ENCODE results near the gene PACSIN1.

DNA sequence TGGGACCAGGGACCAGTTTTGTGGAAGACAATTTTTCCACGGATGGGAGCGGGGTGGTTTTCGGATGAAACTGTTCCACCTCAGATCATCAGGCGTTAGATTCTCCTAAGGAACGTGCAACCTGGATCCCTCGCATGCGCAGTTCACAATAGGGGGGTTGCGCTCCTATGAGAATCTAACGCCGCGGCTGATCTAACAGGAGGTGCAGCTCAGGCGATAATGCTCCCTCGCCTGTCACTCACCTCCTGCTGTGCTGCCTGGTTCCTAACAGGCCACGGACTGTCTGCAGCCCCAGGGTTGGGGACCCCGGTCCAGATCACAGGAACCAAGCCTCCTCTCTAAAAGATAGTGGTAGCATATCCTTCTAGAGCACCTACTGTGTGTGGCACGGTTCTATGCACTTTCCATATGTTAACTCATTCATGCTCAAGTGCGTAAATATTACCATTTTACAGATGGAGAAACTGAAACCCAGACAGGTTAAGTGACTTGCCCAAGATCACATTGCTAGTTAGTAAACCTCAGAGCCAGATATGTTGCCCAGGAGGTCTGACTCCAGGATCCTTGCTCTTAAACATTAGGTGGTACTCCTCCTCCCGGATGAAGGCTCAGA lies 65.0 kb downstream of the PACSIN1 start:
- TF ChIP-seq TCF4 (CRISPR knock-in tag; IDR thresholded peaks at IDR 0.05; ENCODE audit: borderline replicate concordance) (no peak), ZC3H10 (CRISPR knock-in tag; IDR thresholded peaks at IDR 0.05) (no peak), ISL1 (CRISPR knock-in tag; IDR thresholded peaks at IDR 0.05) (no peak), RARB (CRISPR knock-in tag; IDR thresholded peaks at IDR 0.05) (no peak), TOX (CRISPR knock-in tag; IDR thresholded peaks at IDR 0.05; ENCODE audit: borderline replicate concordance) (no peak), PPARA (CRISPR knock-in tag; IDR thresholded peaks at IDR 0.05; ENCODE audit: borderline replicate concordance) (no peak), ZFP30 (CRISPR knock-in tag; IDR thresholded peaks at IDR 0.05) (no peak)
- TF ChIP-seq, protein P1, sequence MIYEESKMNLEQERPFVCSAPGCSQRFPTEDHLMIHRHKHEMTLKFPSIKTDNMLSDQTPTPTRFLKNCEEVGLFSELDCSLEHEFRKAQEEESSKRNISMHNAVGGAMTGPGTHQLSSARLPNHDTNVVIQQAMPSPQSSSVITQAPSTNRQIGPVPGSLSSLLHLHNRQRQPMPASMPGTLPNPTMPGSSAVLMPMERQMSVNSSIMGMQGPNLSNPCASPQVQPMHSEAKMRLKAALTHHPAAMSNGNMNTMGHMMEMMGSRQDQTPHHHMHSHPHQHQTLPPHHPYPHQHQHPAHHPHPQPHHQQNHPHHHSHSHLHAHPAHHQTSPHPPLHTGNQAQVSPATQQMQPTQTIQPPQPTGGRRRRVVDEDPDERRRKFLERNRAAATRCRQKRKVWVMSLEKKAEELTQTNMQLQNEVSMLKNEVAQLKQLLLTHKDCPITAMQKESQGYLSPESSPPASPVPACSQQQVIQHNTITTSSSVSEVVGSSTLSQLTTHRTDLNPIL (CRISPR knock-in tag; IDR thresholded peaks at IDR 0.05; ENCODE audit: low read depth), result no peak
- TF ChIP-seq, protein P2, sequence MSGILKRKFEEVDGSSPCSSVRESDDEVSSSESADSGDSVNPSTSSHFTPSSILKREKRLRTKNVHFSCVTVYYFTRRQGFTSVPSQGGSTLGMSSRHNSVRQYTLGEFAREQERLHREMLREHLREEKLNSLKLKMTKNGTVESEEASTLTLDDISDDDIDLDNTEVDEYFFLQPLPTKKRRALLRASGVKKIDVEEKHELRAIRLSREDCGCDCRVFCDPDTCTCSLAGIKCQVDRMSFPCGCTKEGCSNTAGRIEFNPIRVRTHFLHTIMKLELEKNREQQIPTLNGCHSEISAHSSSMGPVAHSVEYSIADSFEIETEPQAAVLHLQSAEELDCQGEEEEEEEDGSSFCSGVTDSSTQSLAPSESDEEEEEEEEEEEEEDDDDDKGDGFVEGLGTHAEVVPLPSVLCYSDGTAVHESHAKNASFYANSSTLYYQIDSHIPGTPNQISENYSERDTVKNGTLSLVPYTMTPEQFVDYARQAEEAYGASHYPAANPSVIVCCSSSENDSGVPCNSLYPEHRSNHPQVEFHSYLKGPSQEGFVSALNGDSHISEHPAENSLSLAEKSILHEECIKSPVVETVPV (CRISPR knock-in tag; IDR thresholded peaks at IDR 0.05), result no peak
- TF ChIP-seq, protein P3, sequence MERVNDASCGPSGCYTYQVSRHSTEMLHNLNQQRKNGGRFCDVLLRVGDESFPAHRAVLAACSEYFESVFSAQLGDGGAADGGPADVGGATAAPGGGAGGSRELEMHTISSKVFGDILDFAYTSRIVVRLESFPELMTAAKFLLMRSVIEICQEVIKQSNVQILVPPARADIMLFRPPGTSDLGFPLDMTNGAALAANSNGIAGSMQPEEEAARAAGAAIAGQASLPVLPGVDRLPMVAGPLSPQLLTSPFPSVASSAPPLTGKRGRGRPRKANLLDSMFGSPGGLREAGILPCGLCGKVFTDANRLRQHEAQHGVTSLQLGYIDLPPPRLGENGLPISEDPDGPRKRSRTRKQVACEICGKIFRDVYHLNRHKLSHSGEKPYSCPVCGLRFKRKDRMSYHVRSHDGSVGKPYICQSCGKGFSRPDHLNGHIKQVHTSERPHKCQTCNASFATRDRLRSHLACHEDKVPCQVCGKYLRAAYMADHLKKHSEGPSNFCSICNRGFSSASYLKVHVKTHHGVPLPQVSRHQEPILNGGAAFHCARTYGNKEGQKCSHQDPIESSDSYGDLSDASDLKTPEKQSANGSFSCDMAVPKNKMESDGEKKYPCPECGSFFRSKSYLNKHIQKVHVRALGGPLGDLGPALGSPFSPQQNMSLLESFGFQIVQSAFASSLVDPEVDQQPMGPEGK (CRISPR knock-in tag; IDR thresholded peaks at IDR 0.05; ENCODE audit: borderline replicate concordance), result no peak

Data from SK-N-SH treated with all-trans-retinoic acid at 6 μM for 48 hours (cell line).